MG63 (cell line): ENCODE data around the gene OR56A3. TPM values are rescaled to one million over a fixed set of nuclear protein-coding genes. Genes with fewer than 3 reads are reported as not detected.

Experiments used
- DNase-seq: peaks from one replicate; pipeline ENCODE4 v3.0.0-alpha.2; 2020
- H3K27me3 ChIP-seq: fragments of 250-450 bp; sonication (Bioruptor Pico); 2 replicates; pipeline ENCODE4 v1.5.1; 2020; ENCODE audit warnings: mild to moderate bottlenecking, moderate library complexity
- H3K36me3 ChIP-seq: fragments of 250-450 bp; sonication (Bioruptor Pico); 2 replicates; pipeline ENCODE4 v1.5.1; 2020; ENCODE audit warnings: mild to moderate bottlenecking, moderate library complexity
- H3K4me3 ChIP-seq: fragments of 250-450 bp; sonication (Bioruptor Pico); 2 replicates; pipeline ENCODE4 v1.5.1; 2020; ENCODE audit warnings: mild to moderate bottlenecking, moderate library complexity
- H3K9me3 ChIP-seq: fragments of 250-450 bp; sonication (Bioruptor Pico); 2 replicates; pipeline ENCODE4 v1.5.1; 2020; ENCODE audit warnings: mild to moderate bottlenecking, moderate library complexity
- total RNA-seq: library from RNA; depleted of rRNA; stranded (reverse); fragments of >200 nt; shearing (Covaris generic); gene quantifications from 2 replicates; pipeline ENCODE4 v1.2.3, GENCODE V29; 2014; ENCODE audit warnings: low replicate concordance; rRNA removed

Gene OR56A3, protein sequence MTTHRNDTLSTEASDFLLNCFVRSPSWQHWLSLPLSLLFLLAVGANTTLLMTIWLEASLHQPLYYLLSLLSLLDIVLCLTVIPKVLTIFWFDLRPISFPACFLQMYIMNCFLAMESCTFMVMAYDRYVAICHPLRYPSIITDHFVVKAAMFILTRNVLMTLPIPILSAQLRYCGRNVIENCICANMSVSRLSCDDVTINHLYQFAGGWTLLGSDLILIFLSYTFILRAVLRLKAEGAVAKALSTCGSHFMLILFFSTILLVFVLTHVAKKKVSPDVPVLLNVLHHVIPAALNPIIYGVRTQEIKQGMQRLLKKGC
- total RNA-seq, result not detected in 2 replicates

DNA sequence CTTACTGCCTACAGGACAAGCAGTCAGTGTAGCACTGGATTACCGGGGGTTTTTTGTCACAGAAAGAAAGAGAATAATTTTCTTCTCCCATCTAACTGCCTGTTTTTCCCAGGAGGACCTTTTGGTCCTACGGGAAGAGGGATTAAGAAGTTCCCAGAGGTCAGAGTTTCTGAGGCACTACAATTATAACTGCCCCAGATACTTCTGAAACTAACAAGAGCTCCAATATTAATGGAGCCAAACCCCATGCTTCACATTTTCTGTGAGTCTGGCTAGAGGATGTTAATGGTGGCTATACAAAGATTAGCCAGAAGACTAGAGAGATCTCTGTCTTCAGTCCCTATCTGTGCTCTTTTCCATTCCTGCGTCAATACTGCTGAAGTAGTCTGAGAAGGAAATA, at the start of gene OR56A3:
TSS of gene OR56A3 (plus strand) at position 301 of the 400 bp plus-strand sequence. CDS start 5,096 bp downstream, outside the sequence.
- no peaks in the 10 kb centered on the region for H3K36me3 ChIP-seq
- H3K9me3 ChIP-seq, result no peaks in the 10 kb centered on the region
- DNase-seq, result no peak
- no peak within 1 kb of the TSS for H3K4me3 ChIP-seq
- H3K27me3 ChIP-seq, result no peaks in the 10 kb centered on the region

DNA sequence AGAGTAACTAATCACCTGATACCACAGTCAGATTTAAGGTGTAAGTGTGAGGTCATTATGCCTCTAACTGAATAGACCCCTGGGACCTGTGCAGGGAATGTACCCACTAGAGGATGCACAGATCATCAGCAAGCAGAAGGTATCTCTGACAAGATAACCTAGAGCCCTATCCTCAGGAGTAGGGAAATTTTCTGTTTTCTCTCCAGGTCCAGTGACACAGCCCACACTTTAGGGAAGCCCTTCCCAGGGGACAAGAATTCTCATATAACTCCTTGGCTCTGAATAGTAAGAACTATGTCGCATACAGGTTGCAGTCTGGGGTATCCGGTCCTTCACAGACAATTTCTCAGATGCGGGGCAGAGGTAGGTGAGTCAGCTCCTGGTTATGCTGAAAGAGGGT, 49.1 kb upstream of the OR56A3 start, which contains the start of gene OR52E5:
TSS of gene OR52E5 (plus strand) at position 301 of the 400 bp plus-strand sequence. CDS start 7,569 bp downstream, outside the sequence.
- Histone ChIP-seq H3K9me3 (no peaks in the 10 kb centered on the region), H3K27me3 (no peaks in the 10 kb centered on the region; the same call in 1 of the 2 replicates), H3K36me3 (no peaks in the 10 kb centered on the region), H3K4me3 (no peak within 1 kb of the TSS)
- no peak for DNase-seq

DNA sequence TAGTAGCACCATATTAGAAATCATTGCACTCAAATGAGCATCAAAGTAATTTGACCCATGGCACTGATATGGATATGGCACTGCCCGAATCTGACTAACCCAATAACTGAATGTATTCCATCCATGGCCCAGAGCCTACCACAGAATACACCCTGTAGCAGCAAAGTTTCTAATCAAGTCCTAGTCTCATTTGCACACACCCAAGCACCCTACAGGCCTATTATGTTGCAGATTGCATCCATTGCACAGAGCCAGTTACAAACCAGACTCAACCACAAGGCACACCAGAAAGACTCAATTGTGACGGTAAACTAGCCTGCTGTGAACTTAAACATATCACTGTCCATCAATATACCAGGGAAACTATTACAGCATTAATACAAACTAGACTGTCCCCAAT, 42.5 kb upstream of the OR56A3 start:
- H3K27me3 ChIP-seq, result no peaks in the 10 kb centered on the region
- no peaks in the 10 kb centered on the region for H3K36me3 ChIP-seq
- no peak for DNase-seq
- H3K4me3 ChIP-seq, result no peak overlapping the region
- H3K9me3 ChIP-seq, result no peaks in the 10 kb centered on the region

DNA sequence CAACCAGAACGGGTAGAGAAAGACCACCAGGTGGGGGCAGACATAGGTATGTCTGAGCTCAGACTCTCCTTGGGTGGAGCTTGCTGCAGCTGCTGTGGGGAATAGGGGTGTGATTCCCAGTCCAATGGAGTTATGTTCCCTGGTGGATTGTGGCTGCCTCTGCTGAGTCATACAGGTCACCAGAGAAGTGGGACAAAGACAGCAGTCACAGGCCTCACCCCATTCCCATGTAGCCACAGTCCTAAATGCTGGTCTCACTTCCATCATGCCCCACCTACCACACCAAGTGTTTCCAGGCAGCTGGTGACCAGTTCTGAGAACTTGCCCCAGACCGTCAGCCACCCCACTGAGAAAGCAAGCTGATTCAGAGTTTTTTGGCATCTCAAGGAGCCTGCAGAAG, 31.5 kb upstream of the OR56A3 start:
- DNase-seq, result peak; percentile 41
- H3K27me3 ChIP-seq, result no peaks in the 10 kb centered on the region
- no peak overlapping the region for H3K4me3 ChIP-seq
- no peaks in the 10 kb centered on the region for H3K36me3 ChIP-seq
- H3K9me3 ChIP-seq, result no peaks in the 10 kb centered on the region

DNA sequence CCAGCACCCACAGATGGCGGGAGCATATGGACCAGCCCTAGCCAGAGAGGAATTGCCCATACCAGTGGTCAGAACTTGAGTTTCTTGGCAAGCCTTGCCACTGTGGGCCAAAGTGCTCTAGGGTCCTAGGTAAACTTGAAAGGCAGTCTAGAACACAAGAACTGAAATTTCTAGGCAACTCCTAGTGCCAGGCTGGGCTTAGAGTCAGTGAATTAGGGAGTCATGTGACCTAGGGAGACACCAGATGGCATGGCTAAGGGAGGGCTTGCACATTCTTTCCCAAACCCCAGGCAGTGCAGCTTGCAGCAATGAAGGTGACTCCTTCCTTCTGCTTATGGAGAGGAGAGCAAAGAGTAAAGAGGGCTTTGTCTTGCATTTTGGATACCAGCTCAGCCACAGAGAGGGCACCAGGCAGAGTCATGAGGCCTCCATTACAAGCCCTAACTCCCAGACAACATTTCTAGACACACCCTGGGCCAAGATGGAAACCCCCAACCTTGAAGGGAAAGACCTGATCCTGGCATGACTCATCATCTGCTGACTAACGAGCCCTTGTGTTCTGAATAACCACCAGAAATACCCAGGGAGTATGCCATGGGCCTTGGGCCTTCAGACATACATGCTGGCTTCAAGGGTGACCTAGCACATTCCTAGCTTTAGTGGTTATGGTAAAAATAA, 19.2 kb upstream of the OR56A3 start:
- Histone ChIP-seq H3K9me3 (no peaks in the 10 kb centered on the region), H3K4me3 (no peak overlapping the region), H3K36me3 (no peaks in the 10 kb centered on the region), H3K27me3 (no peaks in the 10 kb centered on the region)
- DNase-seq, result peak; percentile 55

DNA sequence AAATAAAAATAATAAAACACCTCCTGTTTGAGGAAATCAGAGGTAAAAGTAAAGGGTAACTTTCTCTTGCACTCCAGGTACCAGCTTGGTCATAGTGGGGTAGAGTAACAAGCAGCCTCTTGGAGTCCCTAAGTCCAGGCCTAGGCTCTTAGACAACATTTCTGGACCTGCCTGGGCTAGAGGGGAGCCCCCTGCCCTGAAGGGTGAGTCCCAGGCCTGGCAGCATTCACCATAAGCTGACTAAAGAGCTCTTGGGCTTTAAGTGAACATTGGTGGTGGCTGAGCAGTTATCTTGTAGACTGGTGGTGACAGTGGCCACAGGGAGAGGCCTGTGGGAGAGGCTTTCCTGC, 18.6 kb upstream of the OR56A3 start:
- DNase-seq, result no peak
- Histone ChIP-seq H3K4me3 (no peak overlapping the region), H3K36me3 (no peaks in the 10 kb centered on the region), H3K27me3 (no peaks in the 10 kb centered on the region), H3K9me3 (no peaks in the 10 kb centered on the region)

DNA sequence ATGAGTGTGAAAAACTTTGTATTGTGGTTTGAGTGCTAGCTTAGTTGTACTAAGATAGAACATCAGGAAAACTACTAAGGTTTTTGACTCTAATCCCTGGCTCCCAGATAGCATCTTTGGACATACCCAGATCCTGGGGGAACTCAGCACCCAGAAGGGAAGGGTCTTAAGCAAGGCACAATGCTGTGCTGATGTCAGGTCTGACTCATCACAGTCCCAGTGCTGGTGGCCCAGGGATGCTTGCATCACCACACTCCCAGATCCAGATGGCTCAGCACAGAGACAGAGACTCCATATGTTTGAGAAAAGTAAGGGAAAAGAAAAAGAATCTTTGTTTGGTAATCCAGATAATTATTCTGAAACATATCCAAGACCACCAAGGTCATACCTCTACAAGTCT, 18.3 kb upstream of the OR56A3 start:
- no peak for DNase-seq
- Histone ChIP-seq H3K36me3 (no peaks in the 10 kb centered on the region), H3K4me3 (no peak overlapping the region), H3K9me3 (no peaks in the 10 kb centered on the region), H3K27me3 (no peaks in the 10 kb centered on the region)

DNA sequence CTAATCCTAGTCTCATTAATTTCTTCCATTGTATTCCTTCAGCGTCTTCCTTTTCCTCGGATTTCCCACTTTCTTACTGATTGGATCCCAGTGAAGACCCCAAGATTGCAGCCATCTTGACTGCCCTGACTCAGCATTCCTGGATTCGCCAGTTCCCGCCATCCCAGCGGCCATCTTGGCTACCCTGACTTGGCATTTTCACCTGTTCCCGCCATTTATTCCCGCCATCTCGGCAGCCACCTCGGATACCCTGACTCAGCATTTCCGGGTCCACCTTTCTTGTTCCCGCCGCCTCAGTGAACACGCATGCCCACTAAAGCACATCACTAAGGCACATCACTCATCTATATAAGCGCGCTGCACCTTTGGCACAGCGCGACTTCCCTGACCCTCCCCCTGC, 13.8 kb upstream of the OR56A3 start:
- Histone ChIP-seq H3K27me3 (no peaks in the 10 kb centered on the region), H3K36me3 (no peaks in the 10 kb centered on the region), H3K9me3 (no peaks in the 10 kb centered on the region), H3K4me3 (no peak overlapping the region)
- DNase-seq, result no peak

DNA sequence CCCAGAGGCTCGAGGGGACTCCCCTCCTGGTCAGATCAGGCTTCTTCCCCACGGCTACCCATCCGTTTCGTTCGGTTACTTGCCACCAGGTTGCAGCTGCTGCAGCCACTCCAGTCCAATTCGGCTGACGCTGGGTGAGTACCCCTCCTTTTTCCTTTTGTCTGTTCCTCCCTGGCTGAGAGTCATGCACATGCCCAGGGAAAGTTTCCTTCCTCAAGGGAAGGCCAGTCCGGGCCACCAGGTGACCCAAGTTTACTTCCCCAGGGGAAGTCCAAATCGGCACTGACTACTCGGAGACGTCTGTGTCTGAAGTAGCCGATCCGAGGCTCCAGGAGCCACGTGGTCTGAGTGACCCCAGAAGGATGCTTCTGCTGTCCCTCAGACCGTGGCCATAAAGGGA, 13.2 kb upstream of the OR56A3 start:
- DNase-seq, result no peak
- Histone ChIP-seq H3K4me3 (no peak overlapping the region), H3K36me3 (no peaks in the 10 kb centered on the region), H3K9me3 (no peaks in the 10 kb centered on the region), H3K27me3 (no peaks in the 10 kb centered on the region)

DNA sequence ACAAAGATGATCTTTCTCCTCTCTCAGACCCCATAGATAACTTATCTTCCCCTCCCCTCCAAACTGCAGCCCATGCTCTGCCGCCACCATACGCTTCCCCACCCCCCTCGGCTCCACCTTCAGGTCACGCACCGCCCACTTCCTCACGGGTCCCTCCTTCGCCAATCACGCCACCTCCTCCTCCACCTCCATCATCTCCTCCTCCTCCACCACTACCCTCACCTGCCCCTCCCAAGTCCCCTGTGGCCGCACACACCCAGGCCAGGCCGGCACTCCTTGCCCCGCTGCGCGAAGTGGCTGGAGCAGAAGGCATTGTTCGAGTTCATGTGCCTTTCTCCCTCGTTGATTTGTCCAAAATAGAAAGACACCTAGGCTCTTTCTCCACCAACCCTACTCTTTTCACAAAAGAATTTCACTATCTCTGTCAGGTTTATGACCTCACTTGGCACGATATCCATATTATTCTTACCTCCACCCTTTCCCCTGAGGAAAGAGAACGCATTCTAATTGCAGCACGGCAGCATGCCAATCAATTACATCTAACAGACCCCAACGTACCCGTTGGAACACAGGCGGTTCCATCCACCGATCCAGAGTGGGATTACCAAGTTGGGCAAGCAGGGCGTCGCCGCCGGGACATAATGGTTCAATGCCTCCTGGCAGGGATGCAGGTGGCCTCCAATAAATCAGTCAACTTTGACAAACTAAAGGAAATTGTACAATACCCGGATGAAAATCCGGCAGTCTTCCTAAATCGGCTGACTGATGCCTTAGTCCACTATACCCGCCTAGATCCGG, 12.3 kb upstream of the OR56A3 start:
- Histone ChIP-seq H3K9me3 (no peaks in the 10 kb centered on the region), H3K4me3 (no peak overlapping the region), H3K36me3 (no peaks in the 10 kb centered on the region), H3K27me3 (no peaks in the 10 kb centered on the region)
- no peak for DNase-seq

DNA sequence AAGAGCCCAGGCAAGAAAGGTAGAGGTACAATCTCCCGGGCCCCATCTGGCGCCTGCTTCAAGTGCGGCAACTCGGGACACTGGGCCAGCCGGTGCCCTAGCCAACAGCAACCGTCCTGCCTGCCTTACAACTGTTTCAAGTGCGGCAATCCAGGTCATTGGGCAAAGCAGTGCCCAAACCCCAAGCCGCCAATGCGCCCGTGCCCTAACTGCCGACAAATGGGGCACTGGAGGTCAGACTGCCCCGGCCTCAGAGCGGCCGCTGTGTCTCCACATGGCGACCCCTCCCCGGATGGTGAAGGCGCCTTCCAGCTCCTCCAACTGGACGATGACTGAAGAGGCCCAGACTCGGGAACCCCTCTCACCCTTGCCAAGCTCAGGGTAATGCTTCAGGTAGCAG, 11.4 kb upstream of the OR56A3 start:
- Histone ChIP-seq H3K27me3 (no peaks in the 10 kb centered on the region), H3K4me3 (no peak overlapping the region), H3K9me3 (no peaks in the 10 kb centered on the region), H3K36me3 (no peaks in the 10 kb centered on the region)
- no peak for DNase-seq

DNA sequence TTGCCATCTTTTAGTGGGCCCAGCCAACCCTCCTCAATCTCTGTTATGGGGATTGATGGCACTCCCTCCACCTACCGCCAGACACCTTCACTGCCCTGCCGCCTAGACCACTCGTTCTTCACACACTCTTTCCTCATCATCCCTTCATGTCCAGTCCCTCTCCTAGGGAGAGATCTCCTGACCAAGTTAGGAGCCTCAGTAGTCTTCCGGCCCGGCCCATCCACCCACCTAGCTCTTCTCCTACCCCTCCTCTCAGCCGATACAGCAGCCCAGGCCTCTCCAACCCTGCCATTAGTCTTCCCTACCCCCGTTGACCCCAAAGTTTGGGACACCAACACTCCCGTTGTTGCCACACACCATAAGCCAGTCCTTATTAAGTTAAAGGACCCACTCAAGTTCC, 11.0 kb upstream of the OR56A3 start:
- DNase-seq, result no peak
- H3K4me3 ChIP-seq, result no peak overlapping the region
- no peaks in the 10 kb centered on the region for H3K27me3 ChIP-seq
- no peaks in the 10 kb centered on the region for H3K9me3 ChIP-seq
- H3K36me3 ChIP-seq, result no peaks in the 10 kb centered on the region

DNA sequence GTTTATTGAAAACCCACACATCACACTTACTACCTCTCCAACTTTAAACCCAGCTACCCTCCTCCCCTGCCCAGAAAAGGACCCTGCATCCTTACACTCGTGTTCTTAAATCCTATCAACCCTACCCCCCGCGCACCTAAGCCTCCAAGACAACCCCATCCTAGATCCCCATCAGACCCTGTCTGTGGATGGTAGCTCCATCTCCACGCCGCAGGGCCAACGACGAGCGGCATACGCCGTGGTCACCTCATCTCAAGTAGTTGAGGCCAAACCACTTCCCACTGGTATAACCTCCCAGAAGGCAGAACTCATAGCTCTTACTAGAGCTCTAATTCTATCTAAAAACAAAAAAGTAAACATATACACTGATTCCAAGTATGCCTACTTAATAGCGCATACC, 9.4 kb upstream of the OR56A3 start:
- no peak for DNase-seq
- H3K27me3 ChIP-seq, result no peaks in the 10 kb centered on the region
- H3K36me3 ChIP-seq, result no peaks in the 10 kb centered on the region
- no peak overlapping the region for H3K4me3 ChIP-seq
- H3K9me3 ChIP-seq, result no peaks in the 10 kb centered on the region

DNA sequence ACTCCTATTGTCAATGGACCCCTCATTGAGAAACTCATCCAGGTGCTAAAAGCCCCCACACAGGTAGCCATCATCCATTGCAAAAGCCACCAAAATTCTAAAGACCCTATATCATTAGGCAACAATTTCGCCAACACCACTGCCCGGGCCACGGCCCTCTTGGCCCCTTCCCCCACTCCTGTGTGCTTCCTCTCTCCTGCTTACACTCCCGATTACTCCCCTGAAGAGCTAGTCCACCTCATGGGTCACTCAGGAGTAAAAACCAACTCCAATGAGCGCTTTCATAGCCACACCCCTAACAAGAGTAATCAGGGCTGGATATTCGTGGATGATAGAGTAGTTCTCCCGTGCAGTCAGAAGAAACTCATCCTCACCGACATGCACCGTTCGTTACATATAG, 8.9 kb upstream of the OR56A3 start:
- DNase-seq, result no peak
- no peaks in the 10 kb centered on the region for H3K9me3 ChIP-seq

DNA sequence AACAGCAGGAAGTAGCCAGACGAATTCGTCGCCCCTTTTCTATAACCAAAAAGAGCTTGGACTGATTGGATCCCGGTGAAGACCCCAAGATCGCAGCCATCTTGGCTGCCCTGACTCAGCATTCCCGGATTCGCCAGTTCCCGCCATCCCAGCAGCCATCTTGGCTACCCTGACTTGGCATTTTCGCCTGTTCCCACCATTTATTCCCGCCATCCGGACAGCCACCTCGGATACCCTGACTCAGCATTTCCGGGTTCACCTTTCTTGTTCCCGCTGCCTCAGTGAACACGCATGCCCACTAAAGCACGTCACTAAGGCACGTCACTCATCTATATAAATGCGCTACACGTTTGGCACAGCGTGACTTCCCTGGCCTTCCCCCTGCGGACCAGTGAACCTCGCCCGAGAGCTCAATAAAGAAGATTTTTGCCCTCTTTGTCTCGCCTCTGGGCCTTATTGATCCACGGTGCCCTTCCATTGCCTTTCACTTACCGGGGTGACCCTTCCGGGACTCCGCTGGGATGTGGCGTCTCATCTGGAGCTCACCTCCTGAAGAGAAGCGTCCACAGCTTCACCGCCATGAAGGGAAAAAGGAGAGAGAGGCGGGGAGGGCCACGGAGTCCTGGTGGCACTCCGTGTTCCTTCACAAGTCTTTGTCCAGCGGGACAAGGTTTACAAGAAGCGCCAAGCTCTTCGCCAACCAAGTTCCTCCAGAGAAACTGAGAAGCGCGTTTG, 4.0 kb upstream of the OR56A3 start:
- no peak for DNase-seq
- Histone ChIP-seq H3K27me3 (no peaks in the 10 kb centered on the region), H3K36me3 (no peaks in the 10 kb centered on the region), H3K9me3 (no peaks in the 10 kb centered on the region), H3K4me3 (no peak overlapping the region)

More for the DNA sequence above, 8.9 kb upstream of the OR56A3 start:
- no peaks in the 10 kb centered on the region for H3K27me3 ChIP-seq
- H3K36me3 ChIP-seq, result no peaks in the 10 kb centered on the region
- H3K4me3 ChIP-seq, result no peak overlapping the region

DNA sequence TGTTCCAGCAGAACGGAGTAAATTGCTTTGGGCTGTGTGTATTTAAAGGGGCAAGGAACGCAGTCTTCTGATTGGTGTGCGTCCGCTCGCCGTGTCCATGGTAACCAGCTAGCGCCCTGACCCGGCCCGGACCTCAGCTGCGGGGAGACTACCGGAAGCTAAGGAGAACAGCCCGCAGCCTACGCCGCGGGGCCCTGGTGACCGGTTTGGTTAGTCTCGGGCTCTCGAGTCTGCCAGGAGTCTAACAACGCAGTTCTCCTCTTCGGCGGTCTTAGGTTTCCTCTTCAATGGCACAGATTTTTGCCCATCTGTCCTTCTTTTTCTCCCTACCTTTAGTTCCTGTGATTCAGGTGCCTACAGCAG, 3.5 kb upstream of the OR56A3 start:
- DNase-seq, result no peak
- no peak overlapping the region for H3K4me3 ChIP-seq
- no peaks in the 10 kb centered on the region for H3K9me3 ChIP-seq
- H3K36me3 ChIP-seq, result no peaks in the 10 kb centered on the region
- H3K27me3 ChIP-seq, result no peaks in the 10 kb centered on the region

DNA sequence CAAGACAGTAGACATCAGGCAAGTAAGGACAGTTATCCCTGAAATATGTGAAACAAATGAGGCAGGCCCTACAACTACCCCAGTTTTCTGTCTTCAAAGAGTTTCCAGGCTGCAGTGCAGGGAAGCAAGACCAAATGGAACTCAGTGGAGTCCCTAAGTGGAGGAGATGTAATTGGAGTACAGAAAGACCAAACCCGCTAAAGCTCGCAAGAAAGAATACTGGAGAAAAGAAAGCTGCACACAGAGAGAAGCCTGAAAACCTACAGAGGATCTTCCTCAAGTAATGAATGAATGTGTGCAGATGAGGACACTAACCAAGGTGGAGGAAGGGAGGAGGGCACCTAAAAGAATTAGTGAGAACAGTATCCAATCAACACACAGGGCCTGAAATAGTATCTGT, 1.3 kb upstream of the OR56A3 start:
- H3K27me3 ChIP-seq, result no peaks in the 10 kb centered on the region
- no peaks in the 10 kb centered on the region for H3K9me3 ChIP-seq
- H3K36me3 ChIP-seq, result no peaks in the 10 kb centered on the region
- DNase-seq, result no peak
- no peak overlapping the region for H3K4me3 ChIP-seq
